WI38 (cell line): Measurements from ENCODE around the gene CLRN2.

Experiments
- H3K4me3 ChIP-seq: 2 replicates; pipeline ENCODE4 v1.5.1; 2011; ENCODE audit warnings: low read depth, mild to moderate bottlenecking, control low read depth, low read length
- CTCF ChIP-seq: IDR thresholded peaks from 2 replicates; pipeline ENCODE4 v1.5.1; 2012; ENCODE audit warnings: low read depth, mild to moderate bottlenecking, control low read depth, low read length

Gene CLRN2

DNA sequence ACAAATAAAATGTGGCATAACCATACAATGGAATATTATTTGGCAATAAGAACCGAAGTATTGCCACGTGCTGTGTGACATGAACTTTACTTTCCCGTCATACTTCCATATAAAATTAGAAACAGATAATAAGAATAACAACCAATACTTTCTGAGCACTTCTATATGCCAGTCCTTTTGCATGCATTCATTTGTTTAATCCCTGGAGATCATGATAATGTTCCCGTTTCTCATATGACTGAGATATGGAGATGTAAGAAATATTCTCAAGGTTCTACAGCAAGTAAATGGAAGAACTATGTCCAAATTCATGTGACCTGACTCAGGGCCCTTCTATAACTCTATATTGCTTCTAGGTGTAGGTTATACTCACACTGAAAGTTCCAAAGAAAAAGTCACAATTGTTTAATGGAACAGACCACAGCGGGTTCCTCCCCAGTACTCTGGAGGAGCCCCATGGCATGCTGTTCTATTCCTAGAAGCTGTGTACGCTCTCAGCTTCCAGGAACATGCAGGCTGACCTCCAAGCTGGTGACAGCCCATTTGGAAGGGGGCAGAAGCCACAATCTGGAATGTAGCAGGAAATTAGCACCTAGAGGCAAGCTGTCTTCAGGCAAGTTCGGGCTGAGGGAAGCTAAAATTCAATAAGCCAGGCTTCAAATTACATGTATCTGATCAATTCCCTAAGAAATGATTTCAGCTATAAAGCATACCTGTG lies 34.6 kb upstream of the CLRN2 start:
- no peak overlapping the region for H3K4me3 ChIP-seq
- no peak for TF ChIP-seq CTCF

GRCh38 chr4:17480955-17481354 lies 34.0 kb upstream of the CLRN2 start:
- no peak for TF ChIP-seq CTCF
- H3K4me3 ChIP-seq, result no peak overlapping the region

DNA sequence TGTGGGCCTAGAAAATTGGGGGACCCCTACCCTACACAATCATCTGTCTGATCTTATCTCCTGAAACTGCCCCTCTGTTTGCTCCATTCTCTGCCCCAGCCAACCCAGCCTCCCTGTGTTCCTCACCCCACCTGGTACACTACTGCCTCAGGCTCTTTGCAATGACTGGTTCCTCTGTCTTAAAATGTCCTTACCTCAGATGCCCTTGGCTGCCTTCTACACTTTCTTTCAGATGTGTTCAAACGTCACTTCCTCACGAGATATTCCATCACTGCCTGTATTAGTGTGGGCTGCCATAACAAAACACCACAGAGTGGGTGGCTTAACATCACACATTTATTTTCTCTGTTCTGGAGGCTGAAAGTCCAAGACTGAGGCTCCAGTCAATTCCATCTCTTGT lies 32.2 kb upstream of the CLRN2 start:
- TF ChIP-seq CTCF, result no peak
- no peak overlapping the region for H3K4me3 ChIP-seq

DNA sequence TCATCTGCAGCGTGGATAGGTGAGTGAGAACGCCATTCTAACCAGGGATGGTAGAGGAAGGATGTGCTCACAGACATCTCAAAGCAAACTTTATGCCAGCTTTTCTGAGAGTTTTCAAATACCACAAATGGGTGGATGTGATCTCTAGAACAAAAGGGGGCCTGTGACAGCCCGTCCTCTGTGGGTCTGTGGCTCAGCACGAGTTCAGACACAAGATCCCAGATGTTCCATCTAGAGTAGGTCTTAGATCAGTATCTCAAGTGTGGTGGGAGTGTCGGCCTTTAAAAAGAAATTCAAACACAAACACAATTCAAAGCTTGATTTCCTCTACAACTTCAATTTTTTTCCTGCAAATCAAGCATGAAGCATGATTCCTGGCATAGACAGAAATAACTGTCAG lies 25.8 kb upstream of the CLRN2 start:
- no peak for TF ChIP-seq CTCF
- no peak overlapping the region for H3K4me3 ChIP-seq

DNA sequence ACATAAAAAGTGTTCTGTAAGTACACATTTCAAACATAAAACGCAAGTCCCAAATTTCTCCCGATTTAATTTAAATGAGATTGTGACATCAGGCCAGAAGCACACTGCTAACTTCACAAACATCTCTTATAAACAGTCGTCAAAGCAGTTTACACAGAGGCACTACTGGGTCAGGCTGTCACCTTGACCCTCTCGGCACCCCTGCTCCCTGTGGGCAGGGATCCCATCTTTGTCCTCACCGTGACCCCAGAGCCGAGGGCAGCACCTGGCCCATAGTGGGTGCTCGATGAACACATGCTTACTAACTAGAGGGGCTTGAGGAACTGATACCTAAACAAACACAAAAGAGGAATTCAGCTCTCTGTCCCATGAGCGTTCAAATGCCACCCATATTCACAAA lies 25.2 kb upstream of the CLRN2 start:
- TF ChIP-seq CTCF, result no peak

GRCh38 chr4:17490575-17491059 lies 24.3 kb upstream of the CLRN2 start:
- TF ChIP-seq CTCF, result no peak
- H3K4me3 ChIP-seq, result no peak overlapping the region

More for the DNA sequence above, 25.2 kb upstream of the CLRN2 start:
- no peak overlapping the region for H3K4me3 ChIP-seq

- no peak overlapping the region for H3K4me3 ChIP-seq
- TF ChIP-seq CTCF, result no peak
Measured at GRCh38 chr4:17491196-17491595, 23.8 kb upstream of the CLRN2 start.
